Neural progenitor cell (in vitro differentiated cells): ENCODE measurements around the gene VSTM2A. TPM values are rescaled to one million over a fixed set of nuclear protein-coding genes. Genes with fewer than 3 reads are reported as not detected.

Experiments
- DNase-seq: peaks from one replicate; pipeline ENCODE4 v3.0.0-alpha.2; 2016; ENCODE audit warnings: low spot score
- H2AFZ ChIP-seq: fragments of 200-600 bp; sonication (generic); replicated peaks from 2 replicates; pipeline ENCODE4 v1.6.1; 2016; ENCODE audit warnings: antibody characterized with exemption
- H3F3A ChIP-seq: fragments of 200-600 bp; sonication (generic); 2 replicates; pipeline ENCODE4 v1.6.1; 2016; ENCODE audit warnings: antibody characterized with exemption, low read depth
- H3K27ac ChIP-seq: fragments of 200-600 bp; sonication (generic); 2 replicates; pipeline ENCODE4 v1.5.1; 2016; ENCODE audit warnings: mild to moderate bottlenecking
- H3K27me3 ChIP-seq: fragments of 200-600 bp; sonication (generic); 2 replicates; pipeline ENCODE4 v1.6.1; 2016; ENCODE audit warnings: mild to moderate bottlenecking, moderate library complexity
- H3K36me3 ChIP-seq: fragments of 200-600 bp; sonication (generic); 2 replicates; pipeline ENCODE4 v1.5.1; 2016
- H3K4me1 ChIP-seq: fragments of 200-600 bp; sonication (generic); 2 replicates; pipeline ENCODE4 v1.6.1; 2016; ENCODE audit warnings: mixed run types
- H3K4me2 ChIP-seq: fragments of 200-600 bp; sonication (generic); 2 replicates; pipeline ENCODE4 v1.6.1; 2016
- H3K4me3 ChIP-seq: fragments of 200-600 bp; sonication (generic); 2 replicates; pipeline ENCODE4 v1.5.1; 2016
- H3K79me2 ChIP-seq: fragments of 200-600 bp; sonication (generic); 2 replicates; pipeline ENCODE4 v1.6.1; 2016; ENCODE audit warnings: low read depth
- H3K9ac ChIP-seq: fragments of 200-600 bp; sonication (generic); 2 replicates; pipeline ENCODE4 v1.6.1; 2016
- H3K9me3 ChIP-seq: fragments of 200-600 bp; sonication (generic); 2 replicates; pipeline ENCODE4 v1.5.1; 2016; ENCODE audit warnings: low read depth
- H4K20me1 ChIP-seq: fragments of 200-600 bp; sonication (generic); 2 replicates; pipeline ENCODE4 v1.6.1; 2016; ENCODE audit warnings: low read depth
- H3K27ac Mint-ChIP-seq: 3 replicates; pipeline ENCODE4 v1.8.0; 2021; ENCODE audit warnings: mixed read lengths
- H3K27me3 Mint-ChIP-seq: 2 replicates; pipeline ENCODE4 v1.8.0; 2022; ENCODE audit warnings: low read depth, mild to moderate bottlenecking, inconsistent platforms, moderate library complexity, mixed read lengths; ENCODE audit not compliant: insufficient read depth
- H3K36me3 Mint-ChIP-seq: 3 replicates; pipeline ENCODE4 v1.8.0; 2021; ENCODE audit warnings: mixed read lengths
- H3K4me1 Mint-ChIP-seq: 3 replicates; pipeline ENCODE4 v1.8.0; 2021; ENCODE audit warnings: mixed read lengths
- H3K4me3 Mint-ChIP-seq: 3 replicates; pipeline ENCODE4 v1.8.0; 2021; ENCODE audit warnings: mild to moderate bottlenecking, moderate library complexity, mixed read lengths
- H3K9me3 Mint-ChIP-seq: 3 replicates; pipeline ENCODE4 v1.8.0; 2020; ENCODE audit warnings: mixed read lengths
- EZH2 ChIP-seq: fragments of 200-600 bp; sonication (generic); IDR thresholded peaks from 2 replicates; pipeline ENCODE4 v1.6.1; 2017; ENCODE audit warnings: antibody characterized with exemption, mild to moderate bottlenecking, moderate library complexity
- EZH2phosphoT487 ChIP-seq: fragments of 200-600 bp; sonication (generic); IDR thresholded peaks from 2 replicates; pipeline ENCODE4 v1.6.1; 2017; ENCODE audit warnings: antibody characterized with exemption
- total RNA-seq: library from RNA; depleted of rRNA; stranded (reverse); fragments of >200 nt; gene quantifications from 2 replicates; pipeline ENCODE4 v1.2.3, GENCODE V29; 2015; ENCODE audit warnings: low replicate concordance
- TF ChIP-seq, protein P1 (sequence below): fragments of 200-600 bp; sonication (generic); IDR thresholded peaks from 2 replicates; pipeline ENCODE4 v1.5.1; 2017; ENCODE audit warnings: antibody characterized with exemption, mild to moderate bottlenecking

Gene VSTM2A
- total RNA-seq, 1 donor from 2014 or later = not detected

DNA sequence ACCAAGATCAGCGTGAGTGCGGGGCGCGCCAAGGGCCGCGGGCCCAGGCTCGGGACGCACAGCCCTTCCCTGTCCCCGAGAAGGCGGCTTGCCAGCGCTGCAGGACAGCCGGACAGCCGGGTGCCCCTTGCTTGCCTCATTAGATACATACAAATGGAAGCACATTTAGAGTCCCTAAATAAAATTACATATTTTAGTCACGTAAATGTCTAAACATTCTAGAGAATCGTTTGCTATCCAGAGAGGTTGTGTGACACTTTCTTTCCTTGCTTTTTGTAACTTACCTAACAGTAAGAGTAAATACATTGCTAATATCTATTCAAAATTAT is 4.8 kb downstream of the VSTM2A start:
- Histone ChIP-seq H2AFZ (peak overlapping the region; percentile 73), H3K9ac (no peak overlapping the region), H3K79me2 (no peaks in the 10 kb centered on the region), H3K9me3 (no peaks in the 10 kb centered on the region), H3K4me1 (peaks cover 15% of the 10 kb centered on the region), H3K4me2 (peak overlapping the region; percentile 94), H3F3A (peaks cover 16% of the 10 kb centered on the region), H3K36me3 (no peaks in the 10 kb centered on the region), H3K27ac (no peak overlapping the region), H3K4me3 (peak overlapping the region; percentile 64), H3K27me3 (peaks cover 62% of the 10 kb centered on the region), H4K20me1 (peaks cover 22% of the 10 kb centered on the region)
- Mint-ChIP-seq H3K36me3 (no peaks in the 10 kb centered on the region), H3K27ac (no peak overlapping the region), H3K4me1 (peaks cover 17% of the 10 kb centered on the region), H3K4me3 (peak overlapping the region; percentile 79), H3K9me3 (no peaks in the 10 kb centered on the region), H3K27me3 (peaks cover 31% of the 10 kb centered on the region)
- DNase-seq = no peak
- TF ChIP-seq, protein P1, sequence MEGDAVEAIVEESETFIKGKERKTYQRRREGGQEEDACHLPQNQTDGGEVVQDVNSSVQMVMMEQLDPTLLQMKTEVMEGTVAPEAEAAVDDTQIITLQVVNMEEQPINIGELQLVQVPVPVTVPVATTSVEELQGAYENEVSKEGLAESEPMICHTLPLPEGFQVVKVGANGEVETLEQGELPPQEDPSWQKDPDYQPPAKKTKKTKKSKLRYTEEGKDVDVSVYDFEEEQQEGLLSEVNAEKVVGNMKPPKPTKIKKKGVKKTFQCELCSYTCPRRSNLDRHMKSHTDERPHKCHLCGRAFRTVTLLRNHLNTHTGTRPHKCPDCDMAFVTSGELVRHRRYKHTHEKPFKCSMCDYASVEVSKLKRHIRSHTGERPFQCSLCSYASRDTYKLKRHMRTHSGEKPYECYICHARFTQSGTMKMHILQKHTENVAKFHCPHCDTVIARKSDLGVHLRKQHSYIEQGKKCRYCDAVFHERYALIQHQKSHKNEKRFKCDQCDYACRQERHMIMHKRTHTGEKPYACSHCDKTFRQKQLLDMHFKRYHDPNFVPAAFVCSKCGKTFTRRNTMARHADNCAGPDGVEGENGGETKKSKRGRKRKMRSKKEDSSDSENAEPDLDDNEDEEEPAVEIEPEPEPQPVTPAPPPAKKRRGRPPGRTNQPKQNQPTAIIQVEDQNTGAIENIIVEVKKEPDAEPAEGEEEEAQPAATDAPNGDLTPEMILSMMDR = no peak
- TF ChIP-seq EZH2 (no peak), EZH2phosphoT487 (no peak)

DNA sequence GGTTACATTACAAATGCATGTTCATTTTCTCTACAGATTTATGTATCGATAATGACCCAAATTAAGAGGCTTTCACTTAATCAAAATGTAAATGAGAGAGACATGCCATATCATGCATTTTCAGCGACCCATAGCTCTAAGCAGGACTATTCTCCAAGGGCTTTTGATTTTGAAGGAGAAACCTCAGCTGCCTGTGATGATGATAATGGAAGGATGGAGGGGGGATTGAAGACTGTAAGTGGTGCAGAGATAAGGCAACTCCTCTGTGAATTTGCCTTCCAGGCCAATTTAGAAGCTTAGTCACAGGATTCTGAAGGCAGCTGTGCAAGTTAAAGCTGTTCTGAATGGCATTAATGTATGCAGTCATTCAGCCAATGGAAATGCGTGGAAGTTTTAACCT is 8.3 kb downstream of the VSTM2A start:
- no peak overlapping the region for H3K9ac ChIP-seq
- no peaks in the 10 kb centered on the region for H3K36me3 ChIP-seq
- no peaks in the 10 kb centered on the region for H3K4me1 Mint-ChIP-seq
- H3F3A ChIP-seq = no peaks in the 10 kb centered on the region
- no peaks in the 10 kb centered on the region for H3K9me3 ChIP-seq
- no peaks in the 10 kb centered on the region for H4K20me1 ChIP-seq
- DNase-seq = no peak
- H3K4me1 ChIP-seq = peaks cover 7% of the 10 kb centered on the region
- no peak overlapping the region for H3K27ac Mint-ChIP-seq
- H3K27me3 ChIP-seq = peaks cover 27% of the 10 kb centered on the region
- H3K27me3 Mint-ChIP-seq = peaks cover 6% of the 10 kb centered on the region
- H3K4me3 Mint-ChIP-seq = no peak overlapping the region
- H3K4me2 ChIP-seq = no peak overlapping the region
- no peaks in the 10 kb centered on the region for H3K9me3 Mint-ChIP-seq
- no peak overlapping the region for H2AFZ ChIP-seq
- no peak overlapping the region for H3K4me3 ChIP-seq
- H3K36me3 Mint-ChIP-seq = no peaks in the 10 kb centered on the region
- H3K79me2 ChIP-seq = no peaks in the 10 kb centered on the region
- no peak overlapping the region for H3K27ac ChIP-seq
- TF ChIP-seq, protein P1 = no peak
- no peak for TF ChIP-seq EZH2
- no peak for TF ChIP-seq EZH2phosphoT487

DNA sequence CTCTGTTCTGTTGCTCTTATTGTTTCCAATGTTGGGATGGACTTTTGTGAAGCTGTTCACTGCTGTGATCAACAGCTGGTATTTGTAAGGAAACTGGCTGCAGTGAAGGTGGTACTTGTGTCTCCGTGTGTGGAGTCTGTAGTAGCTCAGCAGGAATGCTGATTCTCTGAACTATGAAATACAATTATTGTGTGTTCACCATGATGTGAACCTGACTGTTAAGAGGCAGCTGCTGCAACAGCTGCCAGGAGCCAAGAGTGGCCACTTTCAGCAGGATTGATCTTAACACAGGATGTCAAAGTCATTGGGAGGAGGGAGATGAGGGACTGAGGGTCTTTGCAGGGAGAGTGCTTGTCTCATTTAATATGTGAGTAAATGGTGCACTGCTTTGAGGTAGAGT is 13.9 kb downstream of the VSTM2A start:
- no peak overlapping the region for H2AFZ ChIP-seq
- H3F3A ChIP-seq = no peaks in the 10 kb centered on the region
- H3K9me3 ChIP-seq = no peaks in the 10 kb centered on the region
- H3K4me1 Mint-ChIP-seq = peaks cover 4% of the 10 kb centered on the region
- H3K9ac ChIP-seq = no peak overlapping the region
- no peaks in the 10 kb centered on the region for H3K9me3 Mint-ChIP-seq
- H3K4me3 Mint-ChIP-seq = no peak overlapping the region
- no peak overlapping the region for H3K27ac Mint-ChIP-seq
- TF ChIP-seq EZH2phosphoT487 (no peak), EZH2 (no peak)
- TF ChIP-seq, protein P1 = no peak
- H3K36me3 Mint-ChIP-seq = no peaks in the 10 kb centered on the region
- H3K4me2 ChIP-seq = no peak overlapping the region
- H4K20me1 ChIP-seq = no peaks in the 10 kb centered on the region
- no peaks in the 10 kb centered on the region for H3K36me3 ChIP-seq
- H3K27me3 ChIP-seq = no peaks in the 10 kb centered on the region
- no peak overlapping the region for H3K4me3 ChIP-seq
- no peaks in the 10 kb centered on the region for H3K79me2 ChIP-seq
- H3K27ac ChIP-seq = no peak overlapping the region
- H3K27me3 Mint-ChIP-seq = no peaks in the 10 kb centered on the region
- H3K4me1 ChIP-seq = no peaks in the 10 kb centered on the region
- no peak for DNase-seq
